ENCODE measurements around the gene SH3TC1. TPM values are rescaled to one million over a fixed set of nuclear protein-coding genes. Genes with fewer than 3 reads are reported as not detected.

SH3TC1 gene
- total RNA-seq, 2 experiments from 2014 or later: 119 to 127 TPM

GRCh38 chr4:8269535-8270417 is 70.7 kb downstream of the SH3TC1 start, which contains the start of gene HTRA3:
Gene HTRA3 (plus strand): TSS chr4:8269754. CDS start chr4:8269969, 215 bp downstream.
- DNase-seq: no peak
- Mint-ChIP-seq H3K36me3 (ENCODE audit: low read depth) (no peaks in the 10 kb centered on the region), H3K4me3 (no peak within 1 kb of the TSS), H3K9me3 (no peaks in the 10 kb centered on the region), H3K27ac (no peak within 1 kb of the TSS), H3K27me3 (peaks cover 43% of the 10 kb centered on the region), H3K4me1 (ENCODE audit: low read depth) (no peaks in the 10 kb centered on the region)
- CTCF ChIA-PET: no interaction called here
- peaks cover 3 to 23% of the 10 kb centered on the region in 2 experiments for H3K27me3 ChIP-seq (ENCODE audit: control insufficient read depth in 1 of 2, insufficient read depth in 2 of 2, low read length in 2 of 2)
- H3K4me1 ChIP-seq (ENCODE audit: insufficient read depth, low read length): no peaks in the 10 kb centered on the region
- intact Hi-C loops (cut with DNase I, micrococcal nuclease): no loop called here
- H3K27ac ChIP-seq (ENCODE audit: low read depth in 1 of 2, low read length in 2 of 2): no peak within 1 kb of the TSS
- no peak for ATAC-seq (ENCODE audit: poor library complexity)
- no peaks in the 10 kb centered on the region for H3K36me3 ChIP-seq (ENCODE audit: insufficient read depth, low read length)
- no peak within 1 kb of the TSS for H3K4me3 ChIP-seq (ENCODE audit: low read length)
- TF ChIP-seq CTCF (IDR thresholded peaks at IDR 0.05): no peak
- POLR2A ChIA-PET: no interaction called here
- H3K9me3 ChIP-seq (ENCODE audit: control insufficient read depth in 1 of 2, insufficient read depth in 1 of 2, low read length in 2 of 2): no peaks in the 10 kb centered on the region

- Histone ChIP-seq H3K9me3 (ENCODE audit: control insufficient read depth in 1 of 2, insufficient read depth in 1 of 2, low read length in 2 of 2) (no peaks in the 10 kb centered on the region), H3K27ac (ENCODE audit: low read depth in 1 of 2, low read length in 2 of 2) (no peak overlapping the region), H3K27me3 (ENCODE audit: control insufficient read depth in 1 of 2, insufficient read depth in 2 of 2, low read length in 2 of 2) (peaks cover 3 to 23% of the 10 kb centered on the region in 2 experiments), H3K36me3 (ENCODE audit: insufficient read depth, low read length) (no peaks in the 10 kb centered on the region), H3K4me3 (ENCODE audit: low read length) (no peak overlapping the region), H3K4me1 (ENCODE audit: insufficient read depth, low read length) (no peaks in the 10 kb centered on the region)
- H3K27me3 Mint-ChIP-seq: peaks cover 43% of the 10 kb centered on the region
- no peak for DNase-seq
- no peak overlapping the region for H3K27ac Mint-ChIP-seq
- ChIA-PET CTCF (no interaction called here), POLR2A (no interaction called here)
- no peaks in the 10 kb centered on the region for H3K4me1 Mint-ChIP-seq (ENCODE audit: low read depth)
- no peaks in the 10 kb centered on the region for H3K9me3 Mint-ChIP-seq
- intact Hi-C loops (cut with DNase I, micrococcal nuclease): no loop called here
- ATAC-seq (ENCODE audit: poor library complexity): no peak
- no peak for TF ChIP-seq CTCF (IDR thresholded peaks at IDR 0.05)
- no peaks in the 10 kb centered on the region for H3K36me3 Mint-ChIP-seq (ENCODE audit: low read depth)
- H3K4me3 Mint-ChIP-seq: no peak overlapping the region
Measured at GRCh38 chr4:8270418-8270771, 71.3 kb downstream of the SH3TC1 start.

GRCh38 chr4:8270912-8271815 is 72.1 kb downstream of the SH3TC1 start:
- intact Hi-C loops (cut with DNase I, micrococcal nuclease): no loop called here
- CTCF ChIA-PET: no interaction called here
- H3K36me3 Mint-ChIP-seq (ENCODE audit: low read depth): no peaks in the 10 kb centered on the region

More at GRCh38 chr4:8270912-8271815, 72.1 kb downstream of the SH3TC1 start:
- no peak overlapping the region for H3K4me3 Mint-ChIP-seq
- DNase-seq (no peak), ATAC-seq (ENCODE audit: poor library complexity) (no peak)
- peaks cover 3 to 23% of the 10 kb centered on the region in 2 experiments for H3K27me3 ChIP-seq (ENCODE audit: control insufficient read depth in 1 of 2, insufficient read depth in 2 of 2, low read length in 2 of 2)
- no peaks in the 10 kb centered on the region for H3K4me1 ChIP-seq (ENCODE audit: insufficient read depth, low read length)
- H3K4me3 ChIP-seq (ENCODE audit: low read length): no peak overlapping the region
- H3K9me3 Mint-ChIP-seq: no peaks in the 10 kb centered on the region
- H3K4me1 Mint-ChIP-seq (ENCODE audit: low read depth): no peaks in the 10 kb centered on the region
- H3K36me3 ChIP-seq (ENCODE audit: insufficient read depth, low read length): no peaks in the 10 kb centered on the region
- no peak for TF ChIP-seq CTCF (IDR thresholded peaks at IDR 0.05)
- POLR2A ChIA-PET: no interaction called here
- no peak overlapping the region for H3K27ac Mint-ChIP-seq
- peaks cover 43% of the 10 kb centered on the region for H3K27me3 Mint-ChIP-seq
- H3K27ac ChIP-seq (ENCODE audit: low read depth in 1 of 2, low read length in 2 of 2): no peak overlapping the region
- H3K9me3 ChIP-seq (ENCODE audit: control insufficient read depth in 1 of 2, insufficient read depth in 1 of 2, low read length in 2 of 2): no peaks in the 10 kb centered on the region

All from CD4-positive, alpha-beta T cell (primary cell).